Measurements from ENCODE around the gene SOBP. TPM values are rescaled to one million over a fixed set of nuclear protein-coding genes. Genes with fewer than 3 reads are reported as not detected.

Gene SOBP
- total and polyA plus RNA-seq, 4 donors = 8.2 to 20.2 (median 13.8) TPM

DNA sequence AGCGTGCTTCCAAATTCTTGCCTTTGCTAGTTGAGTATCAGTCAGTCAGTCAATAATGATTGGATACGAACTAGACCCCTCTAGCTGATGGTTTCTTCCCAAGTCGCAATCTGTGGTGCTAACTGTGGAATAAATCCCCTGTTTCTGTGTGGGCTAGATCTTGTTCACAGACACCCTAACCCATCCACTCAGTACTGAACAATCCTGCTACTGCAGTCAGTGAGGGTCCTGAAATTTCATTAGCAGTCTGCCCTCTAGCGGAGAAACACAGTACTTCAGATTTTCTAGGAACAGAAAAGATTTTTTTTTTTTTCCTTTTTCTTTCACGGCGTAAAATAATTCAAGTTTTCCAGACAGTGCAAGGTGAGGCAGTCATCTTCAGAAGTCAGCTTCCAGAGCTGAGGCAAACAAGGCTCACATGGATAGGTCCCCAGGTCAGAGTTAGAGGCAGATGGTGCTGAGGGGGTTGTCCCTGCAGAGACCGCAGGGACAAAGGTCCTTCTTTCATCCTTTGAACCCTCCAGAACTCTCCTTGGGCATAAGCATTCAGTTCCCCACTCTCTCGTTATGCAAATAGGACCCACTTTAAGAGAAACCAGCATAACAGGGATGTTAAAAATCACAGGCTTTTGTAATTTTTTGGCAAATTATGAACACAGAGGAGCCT, 214.6 kb downstream of the SOBP start:
- Histone ChIP-seq H3K36me3 (ENCODE audit: control insufficient read depth in 1 of 2, insufficient read depth in 2 of 2, low read length in 1 of 2) (no peaks in the 10 kb centered on the region), H3K4me3 (ENCODE audit: low read length in 2 of 2) (no peak overlapping the region), H3K27ac (ENCODE audit: low read depth in 1 of 2, low read length in 2 of 2) (no peak overlapping the region), H3K9me3 (ENCODE audit: control insufficient read depth, low read length) (no peaks in the 10 kb centered on the region), H3K27me3 (ENCODE audit: control insufficient read depth in 1 of 2, insufficient read depth in 2 of 2, low read length in 1 of 2) (no peaks in the 10 kb centered on the region), H3K4me1 (ENCODE audit: control insufficient read depth in 1 of 2, insufficient read depth in 2 of 2, low read length in 2 of 2) (no peaks in the 10 kb centered on the region)
- 30 to 32% methylated on average over 8 of the region's 8 CpGs for WGBS, 2 donors
- intact Hi-C loops (cut with DNase I) = loop anchor here in 1 of 2 donors (1.0 to 10.0 kb wide), 2 partner anchors 29 to 380 kb away; no protein-coding TSS in a partner anchor
- ATAC-seq (ENCODE audit: low FRiP score) (no peak), DNase-seq (no peak)

DNA sequence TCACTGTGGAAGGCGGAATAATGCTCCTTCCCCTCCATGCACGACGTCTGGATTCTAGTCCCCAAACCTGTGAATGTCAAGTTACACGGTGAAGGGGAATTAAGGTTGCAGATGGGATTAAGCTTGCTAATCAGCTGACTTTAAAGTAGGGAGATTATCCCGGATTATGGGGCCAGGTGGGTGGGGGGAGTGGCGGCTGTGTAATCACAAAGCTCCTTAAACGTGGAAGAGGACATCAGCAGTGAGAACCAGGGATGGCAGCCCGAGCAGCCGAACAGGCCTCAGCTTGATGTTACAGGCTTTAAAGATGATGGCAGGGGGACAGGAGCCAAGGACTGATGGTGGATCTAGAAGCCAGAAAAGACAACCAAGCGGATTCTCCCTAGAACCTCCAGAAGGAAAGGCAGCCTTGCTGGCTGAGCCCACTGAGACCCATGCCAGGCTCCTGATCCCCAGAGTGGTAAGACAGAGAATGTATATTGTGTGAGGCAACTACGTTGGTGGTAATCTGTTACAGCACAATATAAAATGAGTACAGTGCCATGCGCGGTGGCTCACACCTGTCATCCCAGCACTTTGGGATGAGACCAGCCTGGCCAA, 216.7 kb downstream of the SOBP start:
- intact Hi-C loops (cut with DNase I) = loop anchor here in 1 of 2 donors (10.0 kb wide), 1 partner anchor 382 kb away; no protein-coding TSS in a partner anchor
- H3K27me3 ChIP-seq (ENCODE audit: control insufficient read depth in 1 of 2, insufficient read depth in 2 of 2, low read length in 1 of 2) = no peaks in the 10 kb centered on the region
- 81 to 83% methylated on average over 13 of the region's 13 CpGs for WGBS, 2 donors
- DNase-seq (no peak), ATAC-seq (ENCODE audit: low FRiP score) (no peak)
- H3K4me1 ChIP-seq (ENCODE audit: control insufficient read depth in 1 of 2, insufficient read depth in 2 of 2, low read length in 2 of 2) = no peaks in the 10 kb centered on the region
- H3K9me3 ChIP-seq (ENCODE audit: control insufficient read depth, low read length) = no peaks in the 10 kb centered on the region
- H3K27ac ChIP-seq (ENCODE audit: low read depth in 1 of 2, low read length in 2 of 2) = no peak overlapping the region
- no peaks in the 10 kb centered on the region for H3K36me3 ChIP-seq (ENCODE audit: control insufficient read depth in 1 of 2, insufficient read depth in 2 of 2, low read length in 1 of 2)
- H3K4me3 ChIP-seq (ENCODE audit: low read length in 2 of 2) = no peak overlapping the region

DNA sequence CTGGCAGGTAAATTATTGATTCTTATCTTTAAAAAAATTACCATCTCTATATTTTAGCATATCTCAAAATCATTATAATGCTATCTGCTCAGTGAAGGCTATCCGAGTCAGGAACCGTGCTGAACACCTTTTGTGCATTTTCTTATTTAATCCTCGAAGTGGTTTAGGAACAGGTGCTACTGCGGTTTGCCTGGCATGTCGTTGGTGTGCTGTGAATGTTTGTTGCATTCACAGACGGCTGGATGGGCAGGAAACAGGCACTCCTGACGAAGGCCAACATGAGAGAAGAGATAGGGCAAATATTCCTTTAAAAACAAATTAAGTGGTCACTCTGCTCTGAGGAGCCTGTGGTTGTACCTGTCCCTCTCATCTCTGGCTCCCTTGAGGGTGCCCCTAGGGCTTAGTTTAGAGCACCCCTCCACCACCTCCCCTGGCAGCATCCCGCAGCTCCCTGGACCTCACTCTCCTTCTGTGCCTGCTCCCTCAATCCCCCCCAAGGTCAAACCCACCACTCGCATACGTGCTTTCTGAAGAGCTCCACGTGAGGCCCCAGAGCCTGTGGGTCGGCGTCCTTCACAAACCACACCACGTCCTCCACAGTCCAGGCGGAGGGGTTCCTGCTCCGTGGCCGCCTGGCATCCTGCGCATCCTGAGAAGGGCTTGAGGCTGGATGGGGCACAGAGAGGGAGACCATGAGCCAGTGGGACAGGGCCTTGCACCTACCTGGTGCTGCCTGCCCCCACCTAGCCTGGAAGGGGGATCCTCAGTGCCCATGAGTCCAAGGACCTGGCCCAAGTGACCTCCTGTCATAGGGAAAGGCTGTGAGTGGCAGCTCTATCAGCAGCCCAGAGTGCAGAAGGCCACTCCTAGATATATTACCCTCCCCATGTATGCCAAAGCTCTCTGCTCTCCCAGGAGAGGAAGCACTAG, 217.7 kb downstream of the SOBP start:
- DNase-seq = no peak
- Histone ChIP-seq H3K4me3 (ENCODE audit: low read length in 2 of 2) (no peak overlapping the region), H3K27ac (ENCODE audit: low read depth in 1 of 2, low read length in 2 of 2) (no peak overlapping the region), H3K27me3 (ENCODE audit: control insufficient read depth in 1 of 2, insufficient read depth in 2 of 2, low read length in 1 of 2) (no peaks in the 10 kb centered on the region), H3K36me3 (ENCODE audit: control insufficient read depth in 1 of 2, insufficient read depth in 2 of 2, low read length in 1 of 2) (no peaks in the 10 kb centered on the region), H3K9me3 (ENCODE audit: control insufficient read depth, low read length) (no peaks in the 10 kb centered on the region), H3K4me1 (ENCODE audit: control insufficient read depth in 1 of 2, insufficient read depth in 2 of 2, low read length in 2 of 2) (no peaks in the 10 kb centered on the region)
- intact Hi-C loops (cut with DNase I) = loop anchor here in 1 of 2 donors (10.0 kb wide), 1 partner anchor 383 kb away; no protein-coding TSS in a partner anchor
- 88 to 91% methylated on average over 18 of the region's 18 CpGs for WGBS, 2 donors
- ATAC-seq (ENCODE audit: low FRiP score) = no peak

DNA sequence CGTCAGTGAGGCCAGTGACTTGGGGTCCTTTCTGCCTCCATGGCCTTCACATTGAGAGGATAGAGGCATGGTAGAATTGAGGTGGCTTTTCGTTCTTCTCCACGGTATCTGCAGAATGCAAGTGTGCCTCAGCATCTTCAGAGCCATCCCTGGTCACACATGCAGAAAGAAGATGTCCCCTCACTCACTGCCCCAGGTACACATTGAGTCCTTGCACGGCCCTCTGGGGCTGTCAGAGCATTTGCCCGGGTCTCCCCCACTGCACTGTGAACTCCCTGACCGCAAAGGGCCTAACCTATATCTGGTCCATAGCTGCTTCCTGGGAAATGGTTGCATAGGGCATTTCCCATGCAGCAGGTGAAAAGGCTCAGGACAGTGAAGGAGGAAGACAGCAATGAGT, 218.5 kb downstream of the SOBP start:
- Histone ChIP-seq H3K36me3 (ENCODE audit: control insufficient read depth in 1 of 2, insufficient read depth in 2 of 2, low read length in 1 of 2) (no peaks in the 10 kb centered on the region), H3K27ac (ENCODE audit: low read depth in 1 of 2, low read length in 2 of 2) (no peak overlapping the region), H3K4me1 (ENCODE audit: control insufficient read depth in 1 of 2, insufficient read depth in 2 of 2, low read length in 2 of 2) (no peaks in the 10 kb centered on the region), H3K9me3 (ENCODE audit: control insufficient read depth, low read length) (no peaks in the 10 kb centered on the region), H3K27me3 (ENCODE audit: control insufficient read depth in 1 of 2, insufficient read depth in 2 of 2, low read length in 1 of 2) (no peaks in the 10 kb centered on the region), H3K4me3 (ENCODE audit: low read length in 2 of 2) (no peak overlapping the region)
- ATAC-seq (ENCODE audit: low FRiP score) (no peak), DNase-seq (no peak)
- 74 to 77% methylated on average over 6 of the region's 6 CpGs for WGBS, 2 donors
- intact Hi-C loops (cut with DNase I) = loop anchor here in 1 of 2 donors (10.0 kb wide), 1 partner anchor 384 kb away; no protein-coding TSS in a partner anchor

DNA sequence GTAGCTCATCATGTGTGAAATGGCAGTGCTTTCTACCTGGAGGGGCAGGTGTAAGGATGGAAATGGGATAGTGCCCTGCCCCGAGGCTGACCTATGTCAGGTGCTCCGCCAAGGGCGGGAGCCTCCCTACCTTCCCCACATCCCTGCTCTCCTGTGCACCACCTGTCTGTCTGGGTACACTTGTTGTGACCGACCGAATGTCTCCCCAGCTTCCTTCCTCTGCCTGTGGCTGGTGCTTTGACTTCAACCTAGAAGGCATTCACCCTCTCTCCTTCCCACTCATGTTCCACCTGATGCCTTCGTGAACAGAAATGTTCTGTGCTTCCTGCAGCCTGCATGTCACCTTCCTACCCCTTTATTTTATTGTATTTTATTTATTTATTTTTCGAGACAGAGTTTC, 219.4 kb downstream of the SOBP start:
- no peaks in the 10 kb centered on the region for H3K9me3 ChIP-seq (ENCODE audit: control insufficient read depth, low read length)
- no peak for ATAC-seq (ENCODE audit: low FRiP score)
- H3K4me3 ChIP-seq (ENCODE audit: low read length in 2 of 2) = no peak overlapping the region
- H3K27ac ChIP-seq (ENCODE audit: low read depth in 1 of 2, low read length in 2 of 2) = no peak overlapping the region
- H3K27me3 ChIP-seq (ENCODE audit: control insufficient read depth in 1 of 2, insufficient read depth in 2 of 2, low read length in 1 of 2) = no peaks in the 10 kb centered on the region
- WGBS, 2 donors = 87 to 91% methylated on average over 7 of the region's 7 CpGs
- DNase-seq = no peak
- intact Hi-C loops (cut with DNase I) = loop anchor here in 1 of 2 donors (10.0 kb wide), 1 partner anchor 385 kb away; no protein-coding TSS in a partner anchor
- H3K4me1 ChIP-seq (ENCODE audit: control insufficient read depth in 1 of 2, insufficient read depth in 2 of 2, low read length in 2 of 2) = no peaks in the 10 kb centered on the region
- H3K36me3 ChIP-seq (ENCODE audit: control insufficient read depth in 1 of 2, insufficient read depth in 2 of 2, low read length in 1 of 2) = no peaks in the 10 kb centered on the region

Other genes with a start within 250 kb of the SOBP start
- gene PDSS2, start 30.6 kb upstream of the SOBP start, total RNA-seq = 10 to 100 TPM in 1 of 2 donors, 1 to 10 TPM in 1; 9.9 to 12.9 TPM
- 1 to 10 TPM; 5.3 to 8.1 TPM for gene PDSS2, start 30.6 kb upstream of the SOBP start, polyA plus RNA-seq

Data from aorta (tissue), 5 donors.